H9 (cell line): Measurements from ENCODE around the gene TNIP2. TPM values are rescaled to one million over a fixed set of nuclear protein-coding genes. Genes with fewer than 3 reads are reported as not detected.

Experiments
- DNase-seq: peaks from one replicate; pipeline ENCODE4 v3.0.0-alpha.2; 2017
- H2AFZ ChIP-seq: one replicate; pipeline ENCODE4 v1.6.1; 2013; ENCODE audit warnings: mild to moderate bottlenecking, low read length, control low read depth, moderate library complexity
- H2AK5ac ChIP-seq: 2 replicates; pipeline ENCODE4 v1.6.1; 2013; ENCODE audit warnings: low read length, control low read depth, mixed read lengths; ENCODE audit not compliant: insufficient read length
- H2BK120ac ChIP-seq: one replicate; pipeline ENCODE4 v1.6.1; 2013; ENCODE audit warnings: low read depth, mild to moderate bottlenecking, low read length, control low read depth, inconsistent platforms; ENCODE audit not compliant: poor library complexity, severe bottlenecking
- H2BK12ac ChIP-seq: 2 replicates; pipeline ENCODE4 v1.6.1; 2013; ENCODE audit warnings: low read length, control low read depth, mixed read lengths, low read depth; ENCODE audit not compliant: insufficient read length
- H2BK15ac ChIP-seq: 2 replicates; pipeline ENCODE4 v1.6.1; 2013; ENCODE audit warnings: low read depth, low read length, control low read depth
- H2BK20ac ChIP-seq: one replicate; pipeline ENCODE4 v1.6.1; 2013; ENCODE audit warnings: low read depth, mild to moderate bottlenecking, low read length, control low read depth, inconsistent platforms; ENCODE audit not compliant: poor library complexity, severe bottlenecking
- H2BK5ac ChIP-seq: 2 replicates; pipeline ENCODE4 v1.6.1; 2013; ENCODE audit warnings: low read length, control low read depth, mixed read lengths; ENCODE audit not compliant: insufficient read length
- H3K14ac ChIP-seq: 2 replicates; pipeline ENCODE4 v1.6.1; 2013; ENCODE audit warnings: low read length, control low read depth; ENCODE audit not compliant: insufficient read depth
- H3K18ac ChIP-seq: 2 replicates; pipeline ENCODE4 v1.6.1; 2013; ENCODE audit warnings: low read depth, mild to moderate bottlenecking, mixed read lengths, low read length, control low read depth; ENCODE audit not compliant: insufficient read length
- H3K23ac ChIP-seq: 2 replicates; pipeline ENCODE4 v1.6.1; 2013; ENCODE audit warnings: low read length, control low read depth, mixed read lengths, low read depth; ENCODE audit not compliant: insufficient read length
- H3K23me2 ChIP-seq: 2 replicates; pipeline ENCODE4 v1.6.1; 2013; ENCODE audit warnings: low read depth, mild to moderate bottlenecking, mixed read lengths, low read length, control low read depth; ENCODE audit not compliant: insufficient read length, poor library complexity, severe bottlenecking
- H3K27ac ChIP-seq: 2 replicates; pipeline ENCODE4 v1.5.1; 2013; ENCODE audit warnings: low read length, control low read depth, mixed read lengths, low read depth; ENCODE audit not compliant: insufficient read length
- H3K27me3 ChIP-seq: 2 replicates; pipeline ENCODE4 v1.6.1; 2013; ENCODE audit warnings: low read length, control low read depth, inconsistent platforms; ENCODE audit not compliant: insufficient read depth
- H3K4ac ChIP-seq: 2 replicates; pipeline ENCODE4 v1.6.1; 2013; ENCODE audit warnings: low read depth, mild to moderate bottlenecking, control low read depth, inconsistent platforms, low read length, moderate library complexity
- H3K4me1 ChIP-seq: 2 replicates; pipeline ENCODE4 v1.6.1; 2013; ENCODE audit warnings: low read length, control low read depth, inconsistent platforms; ENCODE audit not compliant: insufficient read depth
- H3K4me2 ChIP-seq: 2 replicates; pipeline ENCODE4 v1.6.1; 2013; ENCODE audit warnings: low read length, control low read depth, mixed read lengths; ENCODE audit not compliant: insufficient read length, insufficient read depth
- H3K56ac ChIP-seq: 2 replicates; pipeline ENCODE4 v1.6.1; 2013; ENCODE audit warnings: low read depth, mild to moderate bottlenecking, mixed read lengths, low read length, control low read depth; ENCODE audit not compliant: insufficient read length
- H3K79me1 ChIP-seq: 2 replicates; pipeline ENCODE4 v1.6.1; 2013; ENCODE audit warnings: low read depth, mild to moderate bottlenecking, moderate library complexity, low read length, control low read depth, inconsistent platforms; ENCODE audit not compliant: insufficient read depth, poor library complexity, severe bottlenecking
- H3K79me2 ChIP-seq: 2 replicates; pipeline ENCODE4 v1.6.1; 2013; ENCODE audit warnings: low read length, control low read depth, inconsistent platforms; ENCODE audit not compliant: insufficient read depth
- H3K9ac ChIP-seq: 2 replicates; pipeline ENCODE4 v1.6.1; 2013; ENCODE audit warnings: low read length, control low read depth, mixed read lengths; ENCODE audit not compliant: insufficient read length; ENCODE audit errors: extremely low read depth
- H3K9me3 ChIP-seq: one replicate; pipeline ENCODE4 v1.6.1; 2013; ENCODE audit warnings: low read depth, low read length, inconsistent platforms; ENCODE audit not compliant: control insufficient read depth
- H3T11ph ChIP-seq: one replicate; pipeline ENCODE4 v1.6.1; 2013; ENCODE audit warnings: mild to moderate bottlenecking, low read length, control low read depth, inconsistent platforms
- H4K20me1 ChIP-seq: one replicate; pipeline ENCODE4 v1.6.1; 2013; ENCODE audit not compliant: control insufficient read depth, insufficient read length, insufficient read depth
- H4K5ac ChIP-seq: 2 replicates; pipeline ENCODE4 v1.6.1; 2013; ENCODE audit warnings: low read depth, mild to moderate bottlenecking, mixed read lengths, low read length, control low read depth; ENCODE audit not compliant: insufficient read length
- H4K8ac ChIP-seq: replicated peaks from 2 replicates; pipeline ENCODE4 v1.6.1; 2013; ENCODE audit warnings: low read length, control low read depth, mixed read lengths, low read depth; ENCODE audit not compliant: insufficient read length
- H4K91ac ChIP-seq: 2 replicates; pipeline ENCODE4 v1.6.1; 2013; ENCODE audit warnings: low read depth, mild to moderate bottlenecking, moderate library complexity, mixed read lengths, low read length, control low read depth; ENCODE audit not compliant: insufficient read length
- H3K27ac Mint-ChIP-seq, 3 experiments: 2 replicates in 2 of 3; 3 replicates in 1 of 3; pipeline ENCODE4 v1.8.0; 2020 to 2021; ENCODE audit warnings: mixed read lengths in 3 of 3, mild to moderate bottlenecking in 1 of 3, moderate library complexity in 1 of 3
- H3K27me3 Mint-ChIP-seq: 2 replicates; pipeline ENCODE4 v1.8.0; 2021; ENCODE audit warnings: low read depth, mild to moderate bottlenecking, moderate library complexity, mixed read lengths
- H3K36me3 Mint-ChIP-seq, 3 experiments: 2 replicates in 2 of 3; 3 replicates in 1 of 3; pipeline ENCODE4 v1.8.0; 2020 to 2021; ENCODE audit warnings: low read depth in 3 of 3, mixed read lengths in 3 of 3; ENCODE audit not compliant: insufficient read depth in 1 of 3
- H3K4me1 Mint-ChIP-seq, 2 experiments: 2 replicates each; pipeline ENCODE4 v1.8.0; 2020; ENCODE audit warnings: mixed read lengths in 2 of 2
- H3K4me3 Mint-ChIP-seq, 2 experiments: 2 replicates in 1 of 2; 3 replicates in 1 of 2; pipeline ENCODE4 v1.8.0; 2020 to 2021; ENCODE audit warnings: mild to moderate bottlenecking in 2 of 2, mixed read lengths in 2 of 2, moderate library complexity in 1 of 2
- H3K9me3 Mint-ChIP-seq, 2 experiments: 2 replicates in 1 of 2; 3 replicates in 1 of 2; pipeline ENCODE4 v1.8.0; 2020; ENCODE audit warnings: mild to moderate bottlenecking in 2 of 2, mixed read lengths in 2 of 2, moderate library complexity in 1 of 2
- WGBS: extraction: QIAGEN DNeasy Blood & Tissue Kit; methylation state at CpG from one replicate; pipeline ENCODE4 v1.1.7; 2013; ENCODE audit warnings: missing lambda C conversion rate, low lambda C conversion rate, mixed read lengths; ENCODE audit not compliant: insufficient read length; ENCODE audit errors: extremely low coverage; 5-methylcytosine and 5-hydroxymethylcytosine counted together
- total RNA-seq: library from RNA; stranded (reverse); gene quantifications from 2 replicates; pipeline ENCODE4 v1.2.1, GENCODE V29; 2021
- TF ChIP-seq, protein P1 (sequence below): fragments of 200-600 bp; sonication (generic); conservative IDR thresholded peaks from 3 replicates; pipeline ENCODE4 v1.8.0; 2021; ENCODE audit warnings: antibody characterized with exemption, mild to moderate bottlenecking

The TNIP2 gene
- total RNA-seq, 1 experiment from 2014 or later, result 44.7 TPM

DNA sequence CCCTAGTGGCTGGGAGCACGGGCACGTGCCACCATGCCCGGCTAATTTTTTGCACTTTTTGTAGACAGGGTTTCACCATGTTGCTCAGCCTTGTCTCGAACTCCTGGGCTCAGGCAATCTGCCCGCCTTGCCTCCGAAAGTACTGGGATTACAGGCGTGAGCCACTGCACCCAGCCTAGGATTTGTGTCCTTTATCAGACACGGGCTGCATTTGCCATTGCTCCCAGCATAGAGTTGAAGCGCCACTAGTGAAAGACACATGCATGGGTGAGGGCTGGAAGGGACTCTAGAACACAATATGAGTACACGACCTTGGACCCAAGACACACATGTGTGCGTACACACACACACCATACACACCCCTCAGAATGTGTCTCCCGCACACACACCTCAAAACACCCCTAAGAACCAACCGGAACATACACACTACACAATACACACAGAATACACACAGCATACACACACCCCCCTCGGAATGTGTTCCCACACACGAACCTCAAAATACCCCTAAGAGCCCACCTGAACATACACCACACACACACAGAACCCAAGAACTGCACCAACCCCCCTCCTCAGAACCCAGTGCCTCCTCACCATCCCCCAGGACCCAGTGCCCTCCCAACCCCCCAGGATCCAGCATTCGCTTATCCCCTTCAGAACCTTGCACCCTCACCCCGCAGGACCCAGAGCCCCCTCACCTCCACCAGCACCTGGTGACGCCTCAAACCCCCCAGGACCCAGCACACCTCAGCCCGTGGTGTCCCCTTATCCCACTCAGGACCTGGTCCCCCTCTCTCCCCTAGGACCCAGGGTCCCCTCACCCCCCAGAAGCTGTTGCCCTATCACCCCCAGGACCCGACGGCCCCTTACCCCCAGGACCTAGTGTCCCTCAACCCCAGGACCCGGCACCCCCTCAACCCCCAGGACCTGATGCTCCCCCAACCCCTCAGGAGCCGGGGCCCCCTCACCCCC is 1.0 kb downstream of the TNIP2 start:
- Mint-ChIP-seq H3K36me3 (peaks cover 0 to 4% (median 0%) of the 10 kb centered on the region in 3 experiments; a peak in 1 of 7 replicates), H3K27me3 (no peaks in the 10 kb centered on the region), H3K4me1 (peaks cover 11 to 23% of the 10 kb centered on the region in 2 experiments), H3K9me3 (no peaks in the 10 kb centered on the region), H3K4me3 (peak overlapping the region; percentile 57 to 76), H3K27ac (no peak overlapping the region)
- H2BK12ac ChIP-seq, result no peak overlapping the region
- no peaks in the 10 kb centered on the region for H3K27me3 ChIP-seq
- H3K23me2 ChIP-seq, result peaks cover 4% of the 10 kb centered on the region
- no peak for DNase-seq
- no peaks in the 10 kb centered on the region for H3K9me3 ChIP-seq
- H2AFZ ChIP-seq, result no peak overlapping the region
- WGBS, result no CpG with 5 or more reads among the region's 23 CpGs
- H2BK15ac ChIP-seq, result no peak overlapping the region
- no peak overlapping the region for H2BK20ac ChIP-seq
- H3K27ac ChIP-seq, result no peak overlapping the region
- peak overlapping the region; percentile 10 for H3K9ac ChIP-seq
- no peak overlapping the region for H3K18ac ChIP-seq
- H4K20me1 ChIP-seq, result no peaks in the 10 kb centered on the region
- H3K79me2 ChIP-seq, result peaks cover 2% of the 10 kb centered on the region; the same call in 1 of the 2 replicates
- H2BK120ac ChIP-seq, result no peak overlapping the region
- H3K4ac ChIP-seq, result no peak overlapping the region
- TF ChIP-seq, protein P1, sequence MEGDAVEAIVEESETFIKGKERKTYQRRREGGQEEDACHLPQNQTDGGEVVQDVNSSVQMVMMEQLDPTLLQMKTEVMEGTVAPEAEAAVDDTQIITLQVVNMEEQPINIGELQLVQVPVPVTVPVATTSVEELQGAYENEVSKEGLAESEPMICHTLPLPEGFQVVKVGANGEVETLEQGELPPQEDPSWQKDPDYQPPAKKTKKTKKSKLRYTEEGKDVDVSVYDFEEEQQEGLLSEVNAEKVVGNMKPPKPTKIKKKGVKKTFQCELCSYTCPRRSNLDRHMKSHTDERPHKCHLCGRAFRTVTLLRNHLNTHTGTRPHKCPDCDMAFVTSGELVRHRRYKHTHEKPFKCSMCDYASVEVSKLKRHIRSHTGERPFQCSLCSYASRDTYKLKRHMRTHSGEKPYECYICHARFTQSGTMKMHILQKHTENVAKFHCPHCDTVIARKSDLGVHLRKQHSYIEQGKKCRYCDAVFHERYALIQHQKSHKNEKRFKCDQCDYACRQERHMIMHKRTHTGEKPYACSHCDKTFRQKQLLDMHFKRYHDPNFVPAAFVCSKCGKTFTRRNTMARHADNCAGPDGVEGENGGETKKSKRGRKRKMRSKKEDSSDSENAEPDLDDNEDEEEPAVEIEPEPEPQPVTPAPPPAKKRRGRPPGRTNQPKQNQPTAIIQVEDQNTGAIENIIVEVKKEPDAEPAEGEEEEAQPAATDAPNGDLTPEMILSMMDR, result no peak
- no peak overlapping the region for H4K5ac ChIP-seq
- no peaks in the 10 kb centered on the region for H3K4me1 ChIP-seq
- no peak overlapping the region for H2BK5ac ChIP-seq
- peak overlapping the region; percentile 36 for H3K4me2 ChIP-seq
- H3T11ph ChIP-seq, result no peak overlapping the region
- no peaks in the 10 kb centered on the region for H3K79me1 ChIP-seq
- H4K8ac ChIP-seq, result no peak overlapping the region
- no peak overlapping the region for H3K14ac ChIP-seq
- no peak overlapping the region for H3K23ac ChIP-seq
- H3K56ac ChIP-seq, result no peak overlapping the region
- no peak overlapping the region for H2AK5ac ChIP-seq
- no peak overlapping the region for H4K91ac ChIP-seq
